AG10803 (cell line): ENCODE measurements around the gene DTD1.

Experiments used
- DNase-seq: peaks from one replicate; pipeline ENCODE4 v3.0.0; 2010; ENCODE audit warnings: low read depth
- H3K4me3 ChIP-seq: 2 replicates; pipeline ENCODE4 v1.5.1; 2011; ENCODE audit warnings: mild to moderate bottlenecking, low read length, control low read depth
- CTCF ChIP-seq: conservative IDR thresholded peaks from 2 replicates; pipeline ENCODE4 v1.5.1; 2011; ENCODE audit warnings: mild to moderate bottlenecking, low read length, control low read depth, inconsistent platforms

DTD1 gene

GRCh38 chr20:18669241-18670019 is 81.6 kb downstream of the DTD1 start:
- H3K4me3 ChIP-seq = no peak overlapping the region
- no peak for TF ChIP-seq CTCF
- no peak for DNase-seq

GRCh38 chr20:18671203-18671710 is 83.4 kb downstream of the DTD1 start:
- no peak for TF ChIP-seq CTCF
- no peak overlapping the region for H3K4me3 ChIP-seq
- DNase-seq = no peak

- no peak for TF ChIP-seq CTCF
- no peak for DNase-seq
- H3K4me3 ChIP-seq = no peak overlapping the region
Observed at GRCh38 chr20:18672834-18673233, 85.0 kb downstream of the DTD1 start.

- DNase-seq = no peak
- H3K4me3 ChIP-seq = no peak overlapping the region
- no peak for TF ChIP-seq CTCF
Observed at GRCh38 chr20:18676396-18676795, 88.5 kb downstream of the DTD1 start.

GRCh38 chr20:18677126-18677525 is 89.3 kb downstream of the DTD1 start:
- H3K4me3 ChIP-seq = no peak overlapping the region
- no peak for TF ChIP-seq CTCF

GRCh38 chr20:18678549-18679419 is 90.9 kb downstream of the DTD1 start:
- H3K4me3 ChIP-seq = no peak overlapping the region
- no peak for TF ChIP-seq CTCF
- peak; percentile 31 for DNase-seq

More at GRCh38 chr20:18677126-18677525, 89.3 kb downstream of the DTD1 start:
- DNase-seq = no peak
